Germinal center (tissue), 1 donor: ENCODE measurements around the gene ZNF133.

ENCODE experiments used
- DNase-seq: peaks from one replicate; pipeline ENCODE4 v3.0.0; 2012; ENCODE audit warnings: mixed read lengths, low spot score

The ZNF133 gene

GRCh38 chr20:18362916-18363315, 74.6 kb downstream of the ZNF133 start:
- no peak for DNase-seq

GRCh38 chr20:18363708-18364107, 75.4 kb downstream of the ZNF133 start:
- no peak for DNase-seq

GRCh38 chr20:18364768-18365167, 76.4 kb downstream of the ZNF133 start:
- DNase-seq: no peak
